Measurements from ENCODE around the gene ABHD17C.

Gene ABHD17C

DNA sequence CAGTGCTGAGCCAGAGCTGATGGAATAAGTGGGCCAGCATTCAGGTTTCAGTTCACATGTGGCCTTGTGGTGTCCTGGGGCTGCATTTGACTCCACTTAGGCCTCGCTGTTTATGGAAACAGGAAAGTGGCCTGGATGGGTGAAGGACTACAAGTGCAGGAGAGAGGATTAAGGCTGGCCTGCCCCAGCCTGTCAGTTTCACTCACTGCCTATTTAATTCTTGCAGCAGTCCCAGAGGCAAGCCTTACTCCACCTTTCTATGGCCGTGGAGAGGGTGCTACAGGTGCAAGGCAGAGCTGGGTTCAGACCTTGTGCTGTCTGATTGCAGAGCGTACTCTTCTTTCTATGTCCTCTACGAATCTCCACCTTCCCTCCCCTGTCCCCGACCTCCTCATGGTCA lies 37.7 kb downstream of the ABHD17C start:
- no peak for DNase-seq (ENCODE audit: extremely low read depth, insufficient read length)
- no peak for TF ChIP-seq CTCF (IDR thresholded peaks at IDR 0.05; ENCODE audit: insufficient read depth, low read length, poor library complexity, severe bottlenecking)
- H3K36me3 ChIP-seq (ENCODE audit: control insufficient read depth, insufficient read depth, low read length) = no peaks in the 10 kb centered on the region
- no peak overlapping the region for H3K4me3 ChIP-seq (replicated peaks; ENCODE audit: low read depth, low read length)
- H3K27me3 ChIP-seq (replicated peaks; ENCODE audit: control insufficient read depth, insufficient read depth, low read length) = no peaks in the 10 kb centered on the region

DNA sequence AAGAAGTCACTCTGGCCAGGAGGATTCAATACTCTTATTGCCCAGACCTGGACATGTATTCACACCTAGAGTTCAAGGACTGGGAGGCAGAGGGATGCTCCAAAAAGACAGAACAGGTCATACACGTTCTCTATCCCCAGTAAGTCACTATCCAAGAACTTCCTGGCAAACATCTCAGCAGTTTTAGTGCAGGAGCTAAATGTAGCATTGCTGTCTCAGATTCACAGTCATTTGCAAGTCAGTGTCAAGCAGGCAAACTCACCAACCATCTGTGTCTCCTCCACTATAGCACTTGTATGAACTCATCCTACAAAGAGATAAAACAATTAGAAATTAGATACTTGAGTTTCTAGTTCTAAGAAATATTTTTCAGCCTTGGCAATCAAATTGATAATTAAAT lies 38.4 kb downstream of the ABHD17C start:
- no peaks in the 10 kb centered on the region for H3K27me3 ChIP-seq (replicated peaks; ENCODE audit: control insufficient read depth, insufficient read depth, low read length)
- H3K4me3 ChIP-seq (replicated peaks; ENCODE audit: low read depth, low read length) = no peak overlapping the region
- no peaks in the 10 kb centered on the region for H3K36me3 ChIP-seq (ENCODE audit: control insufficient read depth, insufficient read depth, low read length)
- TF ChIP-seq CTCF (IDR thresholded peaks at IDR 0.05; ENCODE audit: insufficient read depth, low read length, poor library complexity, severe bottlenecking) = no peak
- DNase-seq (ENCODE audit: extremely low read depth, insufficient read length) = no peak

DNA sequence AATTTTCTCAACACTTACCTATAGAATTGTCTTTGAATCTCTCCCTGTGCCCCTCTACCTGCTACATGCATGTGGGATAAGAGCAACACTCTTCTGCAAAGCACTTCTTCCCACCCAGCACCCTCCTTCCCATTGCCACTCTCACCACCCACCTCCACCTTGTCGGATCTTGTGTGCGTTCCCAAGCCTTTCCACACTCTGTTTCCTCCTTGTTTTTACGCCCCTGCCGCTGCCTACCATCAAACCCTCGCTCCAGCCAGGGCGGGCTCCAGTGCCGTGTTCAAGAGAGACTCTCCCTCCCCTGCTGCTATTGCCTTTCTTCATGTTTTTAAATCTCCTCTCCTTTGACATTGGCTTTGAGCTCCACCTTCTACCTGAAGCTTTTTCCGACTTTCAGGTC lies 40.2 kb downstream of the ABHD17C start:
- Histone ChIP-seq H3K4me3 (replicated peaks; ENCODE audit: low read depth, low read length) (no peak overlapping the region), H3K36me3 (ENCODE audit: control insufficient read depth, insufficient read depth, low read length) (no peaks in the 10 kb centered on the region), H3K27me3 (replicated peaks; ENCODE audit: control insufficient read depth, insufficient read depth, low read length) (no peaks in the 10 kb centered on the region)
- TF ChIP-seq CTCF (IDR thresholded peaks at IDR 0.05; ENCODE audit: insufficient read depth, low read length, poor library complexity, severe bottlenecking) = no peak
- no peak for DNase-seq (ENCODE audit: extremely low read depth, insufficient read length)

- Histone ChIP-seq H3K4me3 (replicated peaks; ENCODE audit: low read depth, low read length) (no peak overlapping the region), H3K36me3 (ENCODE audit: control insufficient read depth, insufficient read depth, low read length) (no peaks in the 10 kb centered on the region), H3K27me3 (replicated peaks; ENCODE audit: control insufficient read depth, insufficient read depth, low read length) (no peaks in the 10 kb centered on the region)
- DNase-seq (ENCODE audit: extremely low read depth, insufficient read length) = no peak
- no peak for TF ChIP-seq CTCF (IDR thresholded peaks at IDR 0.05; ENCODE audit: insufficient read depth, low read length, poor library complexity, severe bottlenecking)
These were observed 41.5 kb downstream of the ABHD17C start for GRCh38 chr15:80736560-80736959.

GRCh38 chr15:80739919-80740318 lies 44.8 kb downstream of the ABHD17C start:
- no peaks in the 10 kb centered on the region for H3K27me3 ChIP-seq (replicated peaks; ENCODE audit: control insufficient read depth, insufficient read depth, low read length)
- no peak overlapping the region for H3K4me3 ChIP-seq (replicated peaks; ENCODE audit: low read depth, low read length)
- H3K36me3 ChIP-seq (ENCODE audit: control insufficient read depth, insufficient read depth, low read length) = no peaks in the 10 kb centered on the region
- TF ChIP-seq CTCF (IDR thresholded peaks at IDR 0.05; ENCODE audit: insufficient read depth, low read length, poor library complexity, severe bottlenecking) = no peak
- no peak for DNase-seq (ENCODE audit: extremely low read depth, insufficient read length)

GRCh38 chr15:80742081-80742480 lies 47.0 kb downstream of the ABHD17C start:
- no peak for DNase-seq (ENCODE audit: extremely low read depth, insufficient read length)
- H3K36me3 ChIP-seq (ENCODE audit: control insufficient read depth, insufficient read depth, low read length) = no peaks in the 10 kb centered on the region
- no peak for TF ChIP-seq CTCF (IDR thresholded peaks at IDR 0.05; ENCODE audit: insufficient read depth, low read length, poor library complexity, severe bottlenecking)
- H3K27me3 ChIP-seq (replicated peaks; ENCODE audit: control insufficient read depth, insufficient read depth, low read length) = no peaks in the 10 kb centered on the region
- no peak overlapping the region for H3K4me3 ChIP-seq (replicated peaks; ENCODE audit: low read depth, low read length)
